Kidney (tissue), 14 donors: Measurements from ENCODE around the gene GATD1. TPM values are rescaled to one million over a fixed set of nuclear protein-coding genes. Genes with fewer than 3 reads are reported as not detected.

Experiments used
- DNase-seq, 5 donors: peaks; one replicate each; pipeline ENCODE4 v3.0.0-alpha.2; 2013 to 2020
- FAIRE-seq: peaks from 2 replicates; lab custom pipeline; 2012; peaks lifted over from hg19 to GRCh38; lab: Jason Lieb, UNC
- H3K27ac ChIP-seq, 2 donors: one replicate each; pipeline ENCODE4 v1.7.0; 2013; ENCODE audit warnings: low read depth in 2 of 2, low read length in 2 of 2, inconsistent platforms in 1 of 2
- H3K27me3 ChIP-seq: one replicate; pipeline ENCODE4 v1.7.1; 2013; ENCODE audit warnings: low read length, inconsistent platforms; ENCODE audit not compliant: control insufficient read depth, insufficient read depth
- H3K36me3 ChIP-seq, 3 donors: one replicate each; pipeline versions ENCODE4 v1.7.0 to v1.7.1; 2013; ENCODE audit warnings: low read length in 3 of 3, control low read depth in 1 of 3, inconsistent platforms in 1 of 3; ENCODE audit not compliant: insufficient read depth in 3 of 3, control insufficient read depth in 2 of 3
- H3K4me1 ChIP-seq, 3 donors: one replicate each; pipeline versions ENCODE4 v1.7.0 to v1.7.1; 2013; ENCODE audit warnings: low read length in 3 of 3, inconsistent platforms in 1 of 3, low read depth in 1 of 3; ENCODE audit not compliant: control insufficient read depth in 2 of 3, insufficient read depth in 2 of 3
- H3K4me3 ChIP-seq, 3 donors: one replicate each; pipeline versions ENCODE4 v1.7.0 to v1.8.1; 2013; ENCODE audit warnings: low read length in 3 of 3, control low read depth in 1 of 3, inconsistent platforms in 1 of 3
- H3K9ac ChIP-seq, 3 donors: one replicate each; pipeline versions ENCODE4 v1.7.0 to v1.7.1; 2013; ENCODE audit warnings: low read length in 3 of 3, control low read depth in 1 of 3, inconsistent platforms in 1 of 3
- H3K9me3 ChIP-seq, 3 donors: one replicate each; pipeline versions ENCODE4 v1.7.0 to v1.7.1; 2013; ENCODE audit warnings: low read length in 3 of 3, control low read depth in 1 of 3, inconsistent platforms in 1 of 3; ENCODE audit not compliant: control insufficient read depth in 2 of 3, insufficient read depth in 1 of 3
- CTCF ChIP-seq: IDR thresholded peaks from 3 replicates; pipeline ENCODE4 v1.5.1; 2012; ENCODE audit warnings: mild to moderate bottlenecking, moderate library complexity, borderline replicate concordance; ENCODE audit not compliant: insufficient read depth; ENCODE audit errors: extremely low read depth
- intact Hi-C: fragments of 100-400 bp; cut with DNase I; formaldehyde crosslinking; loops from one replicate; pipeline ENCODE4 v1.11.1; 2022
- polyA plus RNA-seq: library from polyadenylated mRNA; stranded (reverse); fragments of 350-450 nt; fragmentation: Illumina TruSeq; extraction: RNeasy Lipid Tissue Mini Kit (QIAGEN cat#74804); gene quantifications from one replicate; pipeline ENCODE4 v1.2.3, GENCODE V29; 2014; ENCODE audit warnings: low read depth, low replicate concordance; ENCODE audit not compliant: insufficient read depth
- total RNA-seq: library from RNA; stranded (reverse); fragmentation: NEBNext Ultra II Directional; extraction: Animal tissue kit (Norgen Biotek cat#: 25700); gene quantifications from one replicate; pipeline ENCODE4 v1.2.1, GENCODE V29; 2021
- donor health status: control.
- donor health status: control.
- donor health status: control.
- donor health status: control.
- donor health status: control.
- donor health status: DM: yes; HTN: yes; CAD: no.
- donor health status: Normal renal cell carcinoma (clear cell type).

GATD1 gene
- total and polyA plus RNA-seq, 2 donors from 2014 or later, result 38.3 to 66.2 TPM

DNA sequence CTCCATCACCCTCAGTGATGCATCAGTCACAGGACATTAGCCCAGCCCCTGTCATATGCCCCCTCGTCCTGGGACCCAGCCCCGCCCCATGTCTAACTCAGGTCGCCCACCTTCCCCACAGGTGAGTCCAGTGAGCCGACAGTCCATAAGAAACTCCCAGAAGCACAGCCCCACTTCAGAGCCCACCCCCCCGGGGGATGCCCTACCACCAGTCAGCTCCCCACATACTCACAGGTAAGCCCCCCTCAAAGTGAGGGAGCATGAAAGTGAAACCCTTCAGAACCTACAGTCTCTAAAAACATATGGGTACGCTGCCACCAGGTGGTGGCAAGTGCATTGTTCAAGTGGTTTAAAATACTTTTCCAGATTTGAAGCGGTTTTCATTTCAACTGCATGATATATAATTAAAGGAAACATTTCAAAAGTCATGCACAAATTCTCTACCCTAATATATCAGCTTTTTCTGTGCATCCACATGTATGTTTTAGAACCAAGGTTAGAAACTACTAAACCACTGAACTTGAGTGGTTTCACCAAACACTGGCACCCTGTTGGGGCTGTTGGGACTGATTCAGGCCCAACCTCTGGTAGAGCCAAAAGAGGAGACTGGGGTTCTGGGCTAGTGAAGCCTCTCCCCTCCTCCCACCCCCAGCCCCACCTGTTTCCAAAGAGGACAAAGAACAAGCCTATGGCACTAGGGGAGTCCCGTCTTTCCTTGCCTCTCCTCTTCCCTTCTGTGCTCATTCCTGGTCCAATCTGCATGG, 54.0 kb downstream of the GATD1 start:
- no peak for FAIRE-seq
- peaks cover 0 to 11% (median 0%) of the 10 kb centered on the region in 3 donors for H3K4me1 ChIP-seq
- H3K9ac ChIP-seq, result no peak overlapping the region
- TF ChIP-seq CTCF, result peak; percentile 60
- no peaks in the 10 kb centered on the region for H3K27me3 ChIP-seq
- no peak overlapping the region for H3K4me3 ChIP-seq
- H3K36me3 ChIP-seq, result peaks cover 0 to 12% (median 0%) of the 10 kb centered on the region in 3 donors
- H3K9me3 ChIP-seq, result no peaks in the 10 kb centered on the region
- intact Hi-C loops, result loop anchor here (10.0 kb wide), 1 partner anchor 169 kb away; no protein-coding TSS in a partner anchor
- no peak overlapping the region for H3K27ac ChIP-seq
- peak in 3 of 5 donors; percentile 56 to 69 (median 62) for DNase-seq

DNA sequence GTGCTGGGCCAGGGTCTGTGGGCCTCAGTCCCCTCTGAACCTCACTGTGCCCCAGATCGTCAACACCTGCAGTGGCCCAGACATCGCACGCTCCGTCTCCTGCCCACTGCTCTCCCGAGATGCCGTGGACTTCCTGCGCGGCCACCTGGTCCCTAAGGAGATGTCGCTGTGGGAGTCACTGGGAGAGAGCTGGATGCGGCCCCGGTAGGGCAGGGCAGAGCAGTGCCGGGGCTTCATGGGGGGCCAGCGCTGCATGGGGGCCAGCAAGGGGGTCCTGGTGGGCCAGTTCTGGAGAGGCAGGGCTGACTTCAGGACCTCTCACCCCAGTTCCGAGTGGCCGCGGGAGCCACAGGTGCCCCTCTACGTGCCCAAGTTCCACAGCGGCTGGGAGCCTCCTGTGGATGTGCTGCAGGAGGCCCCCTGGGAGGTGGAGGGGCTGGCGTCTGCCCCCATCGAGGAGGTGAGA, 54.9 kb downstream of the GATD1 start:
- DNase-seq, result peak in 1 of 5 donors; percentile 49
- intact Hi-C loops, result loop anchor here (10.0 kb wide), 1 partner anchor 168 kb away; no protein-coding TSS in a partner anchor

DNA sequence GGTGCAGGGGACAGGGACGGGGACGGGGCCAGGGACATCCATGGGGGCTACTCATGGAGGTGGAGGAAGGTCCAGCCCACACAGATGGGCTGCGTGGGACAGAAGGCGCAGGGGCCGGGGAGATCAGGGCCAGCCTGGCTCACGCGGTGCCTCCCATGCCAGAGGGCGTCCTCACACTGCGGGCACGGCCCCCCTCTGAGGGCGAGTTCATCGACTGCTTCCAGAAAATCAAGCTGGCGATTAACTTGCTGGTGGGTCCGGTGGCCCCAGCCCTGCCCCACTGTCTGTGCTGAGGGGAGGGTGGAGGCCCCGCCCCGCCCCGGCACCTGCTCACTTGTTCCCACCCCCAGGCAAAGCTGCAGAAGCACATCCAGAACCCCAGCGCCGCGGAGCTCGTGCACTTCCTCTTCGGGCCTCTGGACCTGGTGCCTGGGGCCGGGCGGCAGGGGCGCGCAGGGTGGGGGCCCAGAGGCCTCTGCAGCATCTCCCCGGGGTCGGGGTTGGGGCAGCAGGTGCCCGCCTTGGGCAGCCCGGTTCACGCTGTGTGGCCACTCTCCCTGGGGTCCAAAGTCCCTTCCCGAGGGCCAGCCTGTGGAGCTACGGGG, 55.4 kb downstream of the GATD1 start:
- Histone ChIP-seq H3K9ac (no peak overlapping the region), H3K27me3 (no peaks in the 10 kb centered on the region), H3K27ac (no peak overlapping the region), H3K4me1 (peaks cover 0 to 6% (median 0%) of the 10 kb centered on the region in 3 donors), H3K9me3 (no peaks in the 10 kb centered on the region), H3K4me3 (no peak overlapping the region), H3K36me3 (peaks cover 0 to 16% (median 0%) of the 10 kb centered on the region in 3 donors)
- DNase-seq, result peak in 1 of 5 donors; percentile 70
- no peak for TF ChIP-seq CTCF
- intact Hi-C loops, result loop anchor here (10.0 kb wide), 1 partner anchor 167 kb away; no protein-coding TSS in a partner anchor
- FAIRE-seq, result no peak

More for the DNA sequence above, 54.9 kb downstream of the GATD1 start:
- Histone ChIP-seq H3K4me3 (no peak overlapping the region), H3K9ac (no peak overlapping the region), H3K27me3 (no peaks in the 10 kb centered on the region), H3K4me1 (peaks cover 0 to 6% (median 0%) of the 10 kb centered on the region in 3 donors), H3K27ac (peak overlapping the region in 1 of 2 donors; percentile 22), H3K36me3 (peaks cover 0 to 13% (median 0%) of the 10 kb centered on the region in 3 donors), H3K9me3 (no peaks in the 10 kb centered on the region)
- TF ChIP-seq CTCF, result no peak
- no peak for FAIRE-seq
